GM12874 (cell line): ENCODE measurements around the gene DDX24.

Experiments used
- CTCF ChIP-seq: IDR thresholded peaks from 2 replicates; pipeline ENCODE4 v1.5.1; 2011; ENCODE audit warnings: low read depth, mild to moderate bottlenecking, control low read depth, low read length, moderate library complexity; ENCODE audit not compliant: insufficient read depth

Gene DDX24

GRCh38 chr14:94120667-94121340, 39.8 kb upstream of the DDX24 start:
- no peak for TF ChIP-seq CTCF

- TF ChIP-seq CTCF = no peak
Observed at GRCh38 chr14:94119071-94119470, 38.1 kb upstream of the DDX24 start.

GRCh38 chr14:94117856-94118255, 36.9 kb upstream of the DDX24 start:
- TF ChIP-seq CTCF = no peak

- TF ChIP-seq CTCF = no peak
Observed at GRCh38 chr14:94116701-94117100, 35.7 kb upstream of the DDX24 start.

GRCh38 chr14:94115631-94116030, 34.6 kb upstream of the DDX24 start:
- no peak for TF ChIP-seq CTCF

- TF ChIP-seq CTCF = no peak
Observed at GRCh38 chr14:94115058-94115591, 34.1 kb upstream of the DDX24 start.

- TF ChIP-seq CTCF = no peak
Observed at GRCh38 chr14:94114589-94115057, 33.6 kb upstream of the DDX24 start.
